Testis (tissue), 3 donors: Measurements from ENCODE around the gene CARHSP1. TPM values are rescaled to one million over a fixed set of nuclear protein-coding genes. Genes with fewer than 3 reads are reported as not detected.
A peak's percentile ranks its signal among the peaks of the same experiment; 100 is the strongest.

Experiments used
- DNase-seq: peaks from one replicate; pipeline ENCODE4 v3.0.0-alpha.2; 2019
- H3K27ac ChIP-seq, 2 donors: fragments of 200-600 bp; sonication (generic); one replicate each; pipeline ENCODE4 v1.5.1; 2019
- H3K27me3 ChIP-seq: fragments of 200-600 bp; sonication (generic); one replicate; pipeline ENCODE4 v1.5.1; 2019
- H3K36me3 ChIP-seq: fragments of 200-600 bp; sonication (generic); one replicate; pipeline ENCODE4 v1.5.1; 2017; ENCODE audit warnings: low read depth; ENCODE audit errors: missing control alignments
- H3K4me1 ChIP-seq: fragments of 200-600 bp; sonication (generic); one replicate; pipeline ENCODE4 v1.5.1; 2019
- H3K4me3 ChIP-seq, 2 donors: fragments of 200-600 bp; sonication (generic); one replicate each; pipeline ENCODE4 v1.5.1; 2017 to 2019
- H3K9me3 ChIP-seq: fragments of 200-600 bp; sonication (generic); one replicate; pipeline ENCODE4 v1.5.1; 2017
- CTCF ChIP-seq, 3 experiments: fragments of 450-650 bp in 2 of 3; fragments of 200-600 bp in 1 of 3; sonication (generic) in 1 of 3; IDR thresholded peaks; one replicate each; pipeline ENCODE4 v1.5.1; 2016 to 2019; ENCODE audit warnings: antibody characterized with exemption in 3 of 3, mild to moderate bottlenecking in 2 of 3, moderate library complexity in 1 of 3
- POLR2A ChIP-seq: fragments of 450-650 bp; IDR thresholded peaks from one replicate; pipeline ENCODE4 v1.6.1; 2017; ENCODE audit warnings: antibody characterized with exemption, mild to moderate bottlenecking, moderate library complexity
- WGBS, 2 donors: methylation state at CpG; one replicate each; pipeline ENCODE4 v1.1.5; 2018; 5-methylcytosine and 5-hydroxymethylcytosine counted together
- intact Hi-C: fragments of 100-400 bp; cut with DNase I; formaldehyde crosslinking; loops from one replicate; pipeline ENCODE4 v1.15.1; 2023; ENCODE audit warnings: low total_unique reads
- polyA plus RNA-seq: library from polyadenylated mRNA; stranded (reverse); fragments of 350-450 nt; fragmentation: Illumina TruSeq; extraction: RNeasy Lipid Tissue Mini Kit (QIAGEN cat#74804); gene quantifications from one replicate; pipeline ENCODE4 v1.2.3, GENCODE V29; 2014; ENCODE audit warnings: low read depth, low replicate concordance; ENCODE audit not compliant: insufficient read depth
- total RNA-seq, 2 donors: library from RNA; depleted of rRNA; stranded (reverse); fragments of >200 nt; gene quantifications; one replicate each; pipeline ENCODE4 v1.2.3, GENCODE V29; 2016

CARHSP1 gene
- total and polyA plus RNA-seq, 3 donors from 2014 or later: 241 to 457 (median 437) TPM

GRCh38 chr16:8892101-8892575, 23.3 kb upstream of the CARHSP1 start:
- Histone ChIP-seq H3K27ac (peak overlapping the region; percentile 53 to 81), H3K4me3 (no peak overlapping the region), H3K4me1 (peaks cover 27% of the 10 kb centered on the region), H3K27me3 (no peaks in the 10 kb centered on the region), H3K36me3 (no peaks in the 10 kb centered on the region), H3K9me3 (no peaks in the 10 kb centered on the region)
- DNase-seq: peak; percentile 71
- TF ChIP-seq POLR2A: no peak
- no peak for TF ChIP-seq CTCF (IDR thresholded peaks at IDR 0.05)
- intact Hi-C loops: no loop called here
- 35 to 63% methylated on average over 16 of the region's 16 CpGs for WGBS, 2 donors

GRCh38 chr16:8890549-8890921, 21.7 kb upstream of the CARHSP1 start:
- TF ChIP-seq POLR2A (no peak), CTCF (IDR thresholded peaks at IDR 0.05) (no peak)
- Histone ChIP-seq H3K4me3 (no peak overlapping the region), H3K27me3 (no peaks in the 10 kb centered on the region), H3K27ac (no peak overlapping the region), H3K9me3 (no peaks in the 10 kb centered on the region), H3K36me3 (no peaks in the 10 kb centered on the region), H3K4me1 (peaks cover 27% of the 10 kb centered on the region)
- no peak for DNase-seq
- WGBS, 2 donors: 81 to 84% methylated on average over 5 of the region's 5 CpGs
- intact Hi-C loops: no loop called here

- DNase-seq: no peak
- H3K9me3 ChIP-seq: no peaks in the 10 kb centered on the region
- no peaks in the 10 kb centered on the region for H3K36me3 ChIP-seq
- H3K27me3 ChIP-seq: no peaks in the 10 kb centered on the region
- 70 to 79% methylated on average over 8 to 14 of the region's 14 CpGs for WGBS, 2 donors
- no peak overlapping the region for H3K4me3 ChIP-seq
- intact Hi-C loops: loop anchor here (10.0 kb wide), 1 partner anchor 325 kb away; no protein-coding TSS in a partner anchor
- TF ChIP-seq POLR2A: no peak
- TF ChIP-seq CTCF (IDR thresholded peaks at IDR 0.05): no peak
- H3K4me1 ChIP-seq: peaks cover 27% of the 10 kb centered on the region
- no peak overlapping the region for H3K27ac ChIP-seq
These were observed 21.2 kb upstream of the CARHSP1 start for GRCh38 chr16:8889893-8890548.

GRCh38 chr16:8888951-8889892, 20.4 kb upstream of the CARHSP1 start:
- Histone ChIP-seq H3K36me3 (no peaks in the 10 kb centered on the region), H3K27me3 (no peaks in the 10 kb centered on the region), H3K4me1 (peaks cover 27% of the 10 kb centered on the region), H3K27ac (no peak overlapping the region), H3K9me3 (no peaks in the 10 kb centered on the region), H3K4me3 (no peak overlapping the region)
- DNase-seq: no peak
- 82 to 87% methylated on average over 4 to 22 of the region's 23 CpGs for WGBS, 2 donors
- TF ChIP-seq CTCF (IDR thresholded peaks at IDR 0.05): no peak
- TF ChIP-seq POLR2A: no peak
- intact Hi-C loops: loop anchor here (10.0 kb wide), 1 partner anchor 324 kb away; no protein-coding TSS in a partner anchor
